OCI-LY7 (cell line): ENCODE results near the gene TNXB. TPM values are rescaled to one million over a fixed set of nuclear protein-coding genes. Genes with fewer than 3 reads are reported as not detected.

Source experiments
- BruUV-seq: library from RNA; stranded (reverse); fragments of 400-500 nt; replicated peaks from 2 replicates; lab custom pipeline; 2021; lab: Mats Ljungman, UMichigan
- CTCF ChIA-PET: fragments of 300-600 bp; sonication (Branson Sonifier 250); formaldehyde crosslinking; loops from one replicate; lab custom pipeline; 2022; ENCODE audit warnings: antibody characterized with exemption; ENCODE audit not compliant: unreplicated experiment; lab: Charles Lee
- POLR2A ChIA-PET: fragments of 300-600 bp; sonication (Branson Sonifier 250); formaldehyde crosslinking; loops from one replicate; lab custom pipeline; 2022; ENCODE audit warnings: antibody characterized with exemption; lab: Charles Lee
- DNase-seq: peaks from one replicate; pipeline ENCODE4 v3.0.0-alpha.2; 2015; ENCODE audit warnings: low spot score
- H2AFZ ChIP-seq: fragments of 200-600 bp; sonication (generic), shearing (Covaris generic); 2 replicates; pipeline ENCODE4 v1.6.1; 2014; ENCODE audit warnings: mild to moderate bottlenecking, antibody characterized with exemption, low read length, moderate library complexity
- H3K27ac ChIP-seq: fragments of 200-600 bp; sonication (generic); 2 replicates; pipeline ENCODE4 v1.5.1; 2014; ENCODE audit warnings: mixed run types, low read depth, mild to moderate bottlenecking, moderate library complexity, low read length, inconsistent platforms; ENCODE audit not compliant: poor library complexity, severe bottlenecking
- H3K36me3 ChIP-seq: fragments of 200-600 bp; sonication (generic); 2 replicates; pipeline ENCODE4 v1.6.1; 2014; ENCODE audit warnings: mild to moderate bottlenecking, antibody characterized with exemption, low read length, moderate library complexity, mixed read lengths; ENCODE audit not compliant: insufficient read depth
- H3K4me1 ChIP-seq: fragments of 200-600 bp; sonication (generic); 2 replicates; pipeline ENCODE4 v1.5.1; 2014; ENCODE audit warnings: mild to moderate bottlenecking, low read length; ENCODE audit not compliant: insufficient read depth, poor library complexity, severe bottlenecking
- H3K4me2 ChIP-seq: fragments of 200-600 bp; sonication (generic); 2 replicates; pipeline ENCODE4 v1.6.1; 2014; ENCODE audit warnings: mild to moderate bottlenecking, low read length
- H3K4me3 ChIP-seq: fragments of 200-600 bp; sonication (generic); 2 replicates; pipeline ENCODE4 v1.5.1; 2014; ENCODE audit warnings: mild to moderate bottlenecking, low read depth, low read length; ENCODE audit not compliant: poor library complexity, severe bottlenecking
- H3K79me2 ChIP-seq: fragments of 200-600 bp; sonication (generic); 2 replicates; pipeline ENCODE4 v1.6.1; 2016; ENCODE audit warnings: low read depth, mild to moderate bottlenecking, low read length, moderate library complexity, mixed read lengths; ENCODE audit not compliant: insufficient read depth
- H3K9me2 ChIP-seq: fragments of 200-600 bp; sonication (generic); 2 replicates; pipeline ENCODE4 v1.6.1; 2016; ENCODE audit warnings: mild to moderate bottlenecking, low read length, mixed read lengths; ENCODE audit not compliant: insufficient read depth
- H3K9me3 ChIP-seq: fragments of 200-600 bp; sonication (generic); 2 replicates; pipeline ENCODE4 v1.6.1; 2014; ENCODE audit warnings: mild to moderate bottlenecking, mixed run types, low read length, mixed read lengths
- H4K20me1 ChIP-seq: fragments of 200-600 bp; sonication (generic); 2 replicates; pipeline ENCODE4 v1.6.1; 2014; ENCODE audit warnings: mild to moderate bottlenecking, antibody characterized with exemption, low read length, moderate library complexity, mixed read lengths; ENCODE audit not compliant: insufficient read depth
- EZH2phosphoT487 ChIP-seq: fragments of 200-600 bp; sonication (generic); IDR thresholded peaks from 2 replicates; pipeline ENCODE4 v1.6.1; 2018; ENCODE audit warnings: low read depth, borderline replicate concordance, mild to moderate bottlenecking, mixed run types, antibody characterized with exemption, low read length, moderate library complexity, mixed read lengths
- intact Hi-C: fragments of 100-400 bp; cut with micrococcal nuclease; formaldehyde crosslinking; loops from one replicate; pipeline ENCODE4 v1.10.0; 2022; ENCODE audit not compliant: unreplicated experiment
- total RNA-seq, 2 experiments: library from RNA; depleted of rRNA in 1 of 2; stranded (reverse); fragments of >200 nt in 1 of 2; shearing (Covaris generic) in 1 of 2; gene quantifications; 2 replicates each; pipeline ENCODE4 v1.2.3, GENCODE V29; 2014 to 2022
- TF ChIP-seq, protein P1 (sequence below): fragments of 200-600 bp; sonication (generic); conservative IDR thresholded peaks from 2 replicates; pipeline ENCODE4 v1.5.1; 2014; ENCODE audit warnings: mild to moderate bottlenecking, antibody characterized with exemption, low read length, moderate library complexity, mixed read lengths

Gene TNXB
- total RNA-seq, 2 experiments from 2014 or later, result 1.7 to 9.2 TPM

DNA sequence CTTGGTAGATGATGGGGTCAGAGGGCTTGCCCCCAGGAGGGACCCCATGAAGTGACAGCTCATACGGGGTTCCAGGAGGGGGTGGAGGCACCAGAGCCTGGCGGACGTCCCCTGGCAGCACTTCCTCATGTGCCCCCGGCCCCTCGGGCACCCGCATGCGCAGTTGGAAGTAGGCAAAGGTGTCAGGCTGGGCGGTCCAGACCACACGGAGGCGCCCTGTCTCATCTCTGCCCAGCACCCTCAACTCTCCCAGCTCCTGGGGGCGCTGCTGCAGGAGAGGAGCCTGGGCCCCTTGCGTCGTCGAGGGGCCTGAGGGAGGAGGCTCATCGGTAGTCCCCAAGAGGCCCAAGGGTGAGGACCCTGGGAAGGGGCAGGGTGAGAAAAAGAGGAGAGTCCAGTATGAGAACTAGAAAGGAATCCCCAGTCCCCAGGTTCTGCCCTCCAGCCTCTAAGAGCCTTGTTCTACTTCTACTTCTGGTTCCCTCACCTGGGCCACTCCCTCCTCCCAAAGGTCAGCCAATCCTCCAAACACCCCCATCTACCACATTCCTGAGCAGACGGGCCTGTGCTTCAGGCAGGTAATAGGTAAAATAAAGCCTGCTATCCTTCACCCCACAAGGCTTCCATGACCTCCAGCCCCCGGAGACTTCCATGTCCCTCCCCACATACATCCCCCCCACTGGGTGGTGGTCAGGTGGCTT is 23.2 kb downstream of the TNXB start:
- Histone ChIP-seq H4K20me1 (no peaks in the 10 kb centered on the region), H3K4me3 (peak overlapping the region; percentile 17), H2AFZ (peak overlapping the region; percentile 29; the same call in 1 of the 2 replicates), H3K9me2 (no peaks in the 10 kb centered on the region), H3K9me3 (no peaks in the 10 kb centered on the region), H3K27ac (no peak overlapping the region), H3K4me1 (no peaks in the 10 kb centered on the region), H3K36me3 (no peaks in the 10 kb centered on the region), H3K4me2 (peak overlapping the region; percentile 45), H3K79me2 (no peaks in the 10 kb centered on the region)
- ChIA-PET POLR2A (no interaction called here), CTCF (no interaction called here)
- TF ChIP-seq, protein P1, sequence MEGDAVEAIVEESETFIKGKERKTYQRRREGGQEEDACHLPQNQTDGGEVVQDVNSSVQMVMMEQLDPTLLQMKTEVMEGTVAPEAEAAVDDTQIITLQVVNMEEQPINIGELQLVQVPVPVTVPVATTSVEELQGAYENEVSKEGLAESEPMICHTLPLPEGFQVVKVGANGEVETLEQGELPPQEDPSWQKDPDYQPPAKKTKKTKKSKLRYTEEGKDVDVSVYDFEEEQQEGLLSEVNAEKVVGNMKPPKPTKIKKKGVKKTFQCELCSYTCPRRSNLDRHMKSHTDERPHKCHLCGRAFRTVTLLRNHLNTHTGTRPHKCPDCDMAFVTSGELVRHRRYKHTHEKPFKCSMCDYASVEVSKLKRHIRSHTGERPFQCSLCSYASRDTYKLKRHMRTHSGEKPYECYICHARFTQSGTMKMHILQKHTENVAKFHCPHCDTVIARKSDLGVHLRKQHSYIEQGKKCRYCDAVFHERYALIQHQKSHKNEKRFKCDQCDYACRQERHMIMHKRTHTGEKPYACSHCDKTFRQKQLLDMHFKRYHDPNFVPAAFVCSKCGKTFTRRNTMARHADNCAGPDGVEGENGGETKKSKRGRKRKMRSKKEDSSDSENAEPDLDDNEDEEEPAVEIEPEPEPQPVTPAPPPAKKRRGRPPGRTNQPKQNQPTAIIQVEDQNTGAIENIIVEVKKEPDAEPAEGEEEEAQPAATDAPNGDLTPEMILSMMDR, result peak; percentile 64
- TF ChIP-seq EZH2phosphoT487, result no peak
- intact Hi-C loops, result loop anchor here (2.0 kb wide), 1 partner anchor 69 kb away; the partner anchor contains the start of gene PPT2
- DNase-seq, result peak; percentile 37
- no TSS peak for BruUV-seq

DNA sequence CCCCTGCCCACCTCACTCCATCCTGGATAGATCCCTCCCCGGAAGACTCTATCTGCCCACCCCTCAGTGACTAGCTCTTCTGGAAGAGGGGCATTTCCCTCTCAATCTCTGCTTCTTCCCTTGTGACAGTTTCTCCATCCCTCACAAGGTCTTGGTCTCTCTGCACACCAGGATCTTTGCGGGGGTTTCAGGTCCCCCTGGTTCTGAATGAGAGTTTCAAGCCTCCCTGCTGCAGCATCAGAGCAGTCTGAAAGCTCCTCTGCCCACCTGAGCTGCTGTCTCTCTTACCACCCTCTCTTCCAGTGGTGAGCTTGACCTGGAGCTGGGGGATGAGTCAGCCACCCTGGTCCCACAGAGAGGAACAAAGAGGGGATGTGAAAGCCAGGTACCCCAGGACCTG is 24.4 kb downstream of the TNXB start:
- DNase-seq, result no peak
- no TSS peak for BruUV-seq

More for the DNA sequence above, 24.4 kb downstream of the TNXB start:
- no peaks in the 10 kb centered on the region for H3K9me2 ChIP-seq
- H3K36me3 ChIP-seq, result no peaks in the 10 kb centered on the region
- H3K27ac ChIP-seq, result no peak overlapping the region
- H3K4me3 ChIP-seq, result no peak overlapping the region
- no peaks in the 10 kb centered on the region for H4K20me1 ChIP-seq
- TF ChIP-seq EZH2phosphoT487, result no peak
- TF ChIP-seq, protein P1, result no peak
- H3K4me1 ChIP-seq, result no peaks in the 10 kb centered on the region
- no peaks in the 10 kb centered on the region for H3K9me3 ChIP-seq
- H3K79me2 ChIP-seq, result no peaks in the 10 kb centered on the region
- H3K4me2 ChIP-seq, result no peak overlapping the region
- intact Hi-C loops, result no loop called here
- CTCF ChIA-PET, result interaction anchor here (0.6 kb wide), 1 partner anchor 208 kb away, joined by 3 read pairs; no protein-coding TSS in a partner anchor
- POLR2A ChIA-PET, result interaction anchor here (0.7 kb wide), 1 partner anchor 24 kb away, joined by 3 read pairs; the partner anchor contains the start of gene TNXB
- H2AFZ ChIP-seq, result no peak overlapping the region
